A673 (cell line): Measurements from ENCODE around the gene PASD1. TPM values are rescaled to one million over a fixed set of nuclear protein-coding genes. Genes with fewer than 3 reads are reported as not detected.

Experiments
- BruUV-seq: library from RNA; stranded (reverse); fragments of 400-500 nt; replicated peaks from 2 replicates; lab custom pipeline; 2021; lab: Mats Ljungman, UMichigan
- CTCF ChIA-PET: fragments of 300-600 bp; sonication (Branson Sonifier 250); formaldehyde crosslinking; loops from one replicate; lab custom pipeline; 2022; ENCODE audit warnings: antibody characterized with exemption; lab: Charles Lee
- POLR2A ChIA-PET: fragments of 300-600 bp; sonication (Branson Sonifier 250); formaldehyde crosslinking; loops from one replicate; lab custom pipeline; 2022; ENCODE audit warnings: antibody characterized with exemption; ENCODE audit not compliant: low non-redundant PET; lab: Charles Lee
- DNase-seq: peaks from one replicate; pipeline ENCODE4 v3.0.0-alpha.2; 2015; ENCODE audit warnings: low spot score
- H3K27ac ChIP-seq: fragments of 200-600 bp; sonication (generic); 2 replicates; pipeline ENCODE4 v1.5.1; 2016; ENCODE audit warnings: mixed run types, low read depth, mild to moderate bottlenecking, mixed read lengths, antibody characterized with exemption, low read length; ENCODE audit not compliant: poor library complexity, severe bottlenecking
- H3K27me3 ChIP-seq: fragments of 200-600 bp; sonication (generic); replicated peaks from 2 replicates; pipeline ENCODE4 v1.6.1; 2017; ENCODE audit warnings: mixed run types, low read depth, mild to moderate bottlenecking, mixed read lengths, antibody characterized with exemption, low read length; ENCODE audit not compliant: insufficient read depth, poor library complexity
- H3K36me3 ChIP-seq: fragments of 200-600 bp; sonication (generic); 2 replicates; pipeline ENCODE4 v1.6.1; 2016; ENCODE audit warnings: mixed run types, mild to moderate bottlenecking, mixed read lengths, antibody characterized with exemption, low read length; ENCODE audit not compliant: insufficient read depth, poor library complexity, severe bottlenecking
- H3K4me1 ChIP-seq: fragments of 200-600 bp; sonication (generic); 2 replicates; pipeline ENCODE4 v1.6.1; 2017; ENCODE audit warnings: mixed run types, mild to moderate bottlenecking, mixed read lengths, antibody characterized with exemption, low read length; ENCODE audit not compliant: insufficient read depth, poor library complexity, severe bottlenecking
- H3K4me3 ChIP-seq: fragments of 200-600 bp; sonication (generic); 2 replicates; pipeline ENCODE4 v1.5.1; 2016; ENCODE audit warnings: low read depth, mixed run types, mild to moderate bottlenecking, mixed read lengths, low read length; ENCODE audit not compliant: poor library complexity, severe bottlenecking
- H3K9me3 ChIP-seq: fragments of 200-600 bp; sonication (generic); 2 replicates; pipeline ENCODE4 v1.6.1; 2016; ENCODE audit warnings: mixed run types, low read depth, mild to moderate bottlenecking, mixed read lengths, antibody characterized with exemption, low read length; ENCODE audit not compliant: poor library complexity, severe bottlenecking
- CTCF ChIP-seq: fragments of 300-800, 200-600 bp; sonication (generic); conservative IDR thresholded peaks from 2 replicates; pipeline ENCODE4 v1.5.1; 2017; ENCODE audit warnings: low read depth, mild to moderate bottlenecking, antibody characterized with exemption, low read length, moderate library complexity, mixed read lengths
- EZH2 ChIP-seq: fragments of 200-600 bp; sonication (generic); IDR thresholded peaks from 2 replicates; pipeline ENCODE4 v1.6.1; 2017; ENCODE audit warnings: borderline replicate concordance, low read depth, mild to moderate bottlenecking, mixed read lengths, antibody characterized with exemption, low read length; ENCODE audit not compliant: poor library complexity, severe bottlenecking
- intact Hi-C: fragments of 100-400 bp; cut with micrococcal nuclease; formaldehyde crosslinking; loops from one replicate; pipeline ENCODE4 v1.10.0; 2022; ENCODE audit not compliant: unreplicated experiment
- total RNA-seq: library from RNA; stranded (reverse); gene quantifications from 2 replicates; pipeline ENCODE4 v1.2.3, GENCODE V29; 2021

The PASD1 gene
- total RNA-seq, 1 experiment from 2014 or later = not detected

GRCh38 chrX:151700581-151700980 lies 137.1 kb downstream of the PASD1 start:
- CTCF ChIA-PET = no interaction called here
- H3K4me1 ChIP-seq = no peaks in the 10 kb centered on the region
- intact Hi-C loops = no loop called here
- no peaks in the 10 kb centered on the region for H3K27me3 ChIP-seq
- H3K27ac ChIP-seq = no peak overlapping the region
- TF ChIP-seq CTCF (no peak), EZH2 (no peak)
- no TSS peak for BruUV-seq
- POLR2A ChIA-PET = no interaction called here
- no peaks in the 10 kb centered on the region for H3K9me3 ChIP-seq
- H3K36me3 ChIP-seq = no peaks in the 10 kb centered on the region
- H3K4me3 ChIP-seq = no peak overlapping the region
- DNase-seq = no peak

- no peaks in the 10 kb centered on the region for H3K9me3 ChIP-seq
- no TSS peak for BruUV-seq
- ChIA-PET CTCF (no interaction called here), POLR2A (no interaction called here)
- no peak for DNase-seq
- H3K36me3 ChIP-seq = no peaks in the 10 kb centered on the region
- no peak for TF ChIP-seq CTCF
- TF ChIP-seq EZH2 = no peak
- no peaks in the 10 kb centered on the region for H3K4me1 ChIP-seq
- no peak overlapping the region for H3K27ac ChIP-seq
- no peak overlapping the region for H3K4me3 ChIP-seq
- intact Hi-C loops = no loop called here
- H3K27me3 ChIP-seq = no peaks in the 10 kb centered on the region
These were observed 137.6 kb downstream of the PASD1 start for GRCh38 chrX:151701071-151701470.

GRCh38 chrX:151701531-151701930 lies 138.1 kb downstream of the PASD1 start:
- no peaks in the 10 kb centered on the region for H3K27me3 ChIP-seq
- POLR2A ChIA-PET = no interaction called here
- CTCF ChIA-PET = no interaction called here
- intact Hi-C loops = no loop called here
- no TSS peak for BruUV-seq
- no peaks in the 10 kb centered on the region for H3K4me1 ChIP-seq
- H3K36me3 ChIP-seq = no peaks in the 10 kb centered on the region
- no peak overlapping the region for H3K4me3 ChIP-seq
- DNase-seq = no peak
- H3K27ac ChIP-seq = no peak overlapping the region
- no peaks in the 10 kb centered on the region for H3K9me3 ChIP-seq
- TF ChIP-seq EZH2 (no peak), CTCF (no peak)
